Measurements from ENCODE around the gene HPSE2.

DNA sequence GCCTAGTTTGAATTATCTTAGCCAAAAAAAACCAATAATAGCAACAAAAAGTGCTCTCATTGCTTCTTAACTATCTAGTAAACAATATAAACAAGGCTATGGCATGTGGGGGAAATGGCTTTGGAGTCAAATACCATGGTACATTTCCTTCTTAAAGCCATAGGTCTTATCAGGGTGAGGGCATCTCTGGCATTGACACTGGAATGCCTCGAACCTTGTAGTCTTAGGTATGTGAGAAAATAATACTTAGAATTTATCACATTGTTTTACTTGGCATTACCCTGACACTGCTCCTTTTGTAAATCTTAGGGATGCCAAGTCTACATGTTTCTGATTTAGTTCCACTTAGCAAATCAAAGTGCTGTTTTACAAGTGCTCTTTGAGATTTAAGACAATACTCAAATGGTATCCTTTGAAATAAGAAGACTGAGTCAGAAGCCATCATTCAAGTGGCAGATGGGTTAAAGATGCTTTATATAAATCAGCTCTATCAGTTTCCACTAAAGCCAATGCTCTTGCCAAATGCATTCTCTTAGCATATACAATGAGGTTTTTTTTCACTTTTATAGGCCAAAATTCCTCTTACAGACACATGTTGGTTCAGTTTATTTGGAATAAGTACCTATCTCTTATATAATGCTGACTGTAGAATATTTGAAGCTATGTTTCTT lies 155.2 kb downstream of the HPSE2 start:
- TF ChIP-seq, protein P1, sequence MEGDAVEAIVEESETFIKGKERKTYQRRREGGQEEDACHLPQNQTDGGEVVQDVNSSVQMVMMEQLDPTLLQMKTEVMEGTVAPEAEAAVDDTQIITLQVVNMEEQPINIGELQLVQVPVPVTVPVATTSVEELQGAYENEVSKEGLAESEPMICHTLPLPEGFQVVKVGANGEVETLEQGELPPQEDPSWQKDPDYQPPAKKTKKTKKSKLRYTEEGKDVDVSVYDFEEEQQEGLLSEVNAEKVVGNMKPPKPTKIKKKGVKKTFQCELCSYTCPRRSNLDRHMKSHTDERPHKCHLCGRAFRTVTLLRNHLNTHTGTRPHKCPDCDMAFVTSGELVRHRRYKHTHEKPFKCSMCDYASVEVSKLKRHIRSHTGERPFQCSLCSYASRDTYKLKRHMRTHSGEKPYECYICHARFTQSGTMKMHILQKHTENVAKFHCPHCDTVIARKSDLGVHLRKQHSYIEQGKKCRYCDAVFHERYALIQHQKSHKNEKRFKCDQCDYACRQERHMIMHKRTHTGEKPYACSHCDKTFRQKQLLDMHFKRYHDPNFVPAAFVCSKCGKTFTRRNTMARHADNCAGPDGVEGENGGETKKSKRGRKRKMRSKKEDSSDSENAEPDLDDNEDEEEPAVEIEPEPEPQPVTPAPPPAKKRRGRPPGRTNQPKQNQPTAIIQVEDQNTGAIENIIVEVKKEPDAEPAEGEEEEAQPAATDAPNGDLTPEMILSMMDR (IDR thresholded peaks at IDR 0.05) = no peak
- TF ChIP-seq POLR2A (IDR thresholded peaks at IDR 0.05) = no peak
- TF ChIP-seq POLR2AphosphoS5 (IDR thresholded peaks at IDR 0.05) = no peak
